WI38 (cell line): Measurements from ENCODE around the gene SLC7A10.

Source experiments
- H3K4me3 ChIP-seq: 2 replicates; pipeline ENCODE4 v1.5.1; 2011; ENCODE audit warnings: low read depth, mild to moderate bottlenecking, control low read depth, low read length
- CTCF ChIP-seq: IDR thresholded peaks from 2 replicates; pipeline ENCODE4 v1.5.1; 2012; ENCODE audit warnings: low read depth, mild to moderate bottlenecking, control low read depth, low read length

Gene SLC7A10

GRCh38 chr19:33269016-33269415 lies 43.4 kb upstream of the SLC7A10 start:
- TF ChIP-seq CTCF, result no peak
- no peak overlapping the region for H3K4me3 ChIP-seq

GRCh38 chr19:33268162-33268991 lies 42.7 kb upstream of the SLC7A10 start:
- no peak overlapping the region for H3K4me3 ChIP-seq

DNA sequence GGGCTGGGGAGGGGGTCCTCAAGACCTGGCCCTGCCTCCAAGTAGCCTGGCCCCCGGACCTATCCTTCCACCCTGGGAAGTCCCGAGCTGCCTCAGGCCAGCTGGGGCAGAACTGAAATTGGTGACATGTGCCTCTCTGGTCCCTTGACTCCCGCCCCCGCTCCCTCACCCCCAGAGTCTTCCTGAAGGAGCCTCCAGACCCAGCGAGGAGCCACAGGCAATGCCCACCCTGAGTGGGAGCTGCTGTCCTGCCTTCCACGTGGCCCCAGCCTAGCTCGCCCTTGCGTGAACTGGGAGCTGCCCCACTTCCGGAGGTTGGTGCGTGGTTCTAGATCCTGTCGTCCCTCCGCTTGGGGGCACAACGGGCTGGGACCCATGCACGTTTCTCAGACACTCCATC lies 42.1 kb upstream of the SLC7A10 start:
- H3K4me3 ChIP-seq, result no peak overlapping the region
- TF ChIP-seq CTCF, result no peak

More at GRCh38 chr19:33268162-33268991, 42.7 kb upstream of the SLC7A10 start:
- TF ChIP-seq CTCF, result no peak

- TF ChIP-seq CTCF, result no peak
- H3K4me3 ChIP-seq, result no peak overlapping the region
Observed at GRCh38 chr19:33266974-33267484, 41.4 kb upstream of the SLC7A10 start.

GRCh38 chr19:33264881-33265445 lies 39.3 kb upstream of the SLC7A10 start:
- no peak for TF ChIP-seq CTCF

GRCh38 chr19:33263325-33264023 lies 37.8 kb upstream of the SLC7A10 start:
- no peak for TF ChIP-seq CTCF
- H3K4me3 ChIP-seq, result no peak overlapping the region

More at GRCh38 chr19:33264881-33265445, 39.3 kb upstream of the SLC7A10 start:
- no peak overlapping the region for H3K4me3 ChIP-seq
